Heart left ventricle (tissue), 13 donors: ENCODE data around the gene SIVA1.

ENCODE experiments used
- POLR2A ChIP-seq, 2 donors: fragments of 450-650 bp; IDR thresholded peaks; one replicate each; pipeline ENCODE4 v1.6.1; 2017; ENCODE audit warnings: antibody characterized with exemption in 2 of 2, mild to moderate bottlenecking in 2 of 2, moderate library complexity in 2 of 2
- TF ChIP-seq, protein P1 (sequence below), 12 donors: fragments of 200-600 bp; sonication (generic) in 4 of 12; IDR thresholded peaks; one replicate each; pipeline versions ENCODE4 v1.5.0 to v1.8.0; 2018 to 2022; ENCODE audit warnings: antibody characterized with exemption in 12 of 12, mild to moderate bottlenecking in 5 of 12
- donor health status: ischemic (EF 13 %, LVEDD 7.1; RV severe dilation, severe dysfunction).
- donor health status: DM: no; HTN: yes; CAD: no.
- donor health status: DM: no; HTN: no; CAD: no.
- donor health status: ischemic (EF 25% LVEDD 6.9; RV normal size, moderate dysfunction).
- donor health status: ischemic (EF 25% LVEDD 5.7; RV mildly dilated, moderate dysfunction).
- donor health status: ischemic (EF 35%, LVEDD 5.7; RV mildly dilated, moderate dysfunction).
- donor health status: nonischemic (EF 11% LVEDD 7.7; RV severe dilation, severe dysfunction).
- donor health status: DM: yes; HTN: yes; CAD: no.
- donor health status: PGD.
- donor health status: ischemic (EF 29% LVEDD 5.4; RV normal size, mild dysfunction).
- donor health status: nonischemic (EF 23%, LVEDD 6.1; RV moderate dilation, normal function).

DNA sequence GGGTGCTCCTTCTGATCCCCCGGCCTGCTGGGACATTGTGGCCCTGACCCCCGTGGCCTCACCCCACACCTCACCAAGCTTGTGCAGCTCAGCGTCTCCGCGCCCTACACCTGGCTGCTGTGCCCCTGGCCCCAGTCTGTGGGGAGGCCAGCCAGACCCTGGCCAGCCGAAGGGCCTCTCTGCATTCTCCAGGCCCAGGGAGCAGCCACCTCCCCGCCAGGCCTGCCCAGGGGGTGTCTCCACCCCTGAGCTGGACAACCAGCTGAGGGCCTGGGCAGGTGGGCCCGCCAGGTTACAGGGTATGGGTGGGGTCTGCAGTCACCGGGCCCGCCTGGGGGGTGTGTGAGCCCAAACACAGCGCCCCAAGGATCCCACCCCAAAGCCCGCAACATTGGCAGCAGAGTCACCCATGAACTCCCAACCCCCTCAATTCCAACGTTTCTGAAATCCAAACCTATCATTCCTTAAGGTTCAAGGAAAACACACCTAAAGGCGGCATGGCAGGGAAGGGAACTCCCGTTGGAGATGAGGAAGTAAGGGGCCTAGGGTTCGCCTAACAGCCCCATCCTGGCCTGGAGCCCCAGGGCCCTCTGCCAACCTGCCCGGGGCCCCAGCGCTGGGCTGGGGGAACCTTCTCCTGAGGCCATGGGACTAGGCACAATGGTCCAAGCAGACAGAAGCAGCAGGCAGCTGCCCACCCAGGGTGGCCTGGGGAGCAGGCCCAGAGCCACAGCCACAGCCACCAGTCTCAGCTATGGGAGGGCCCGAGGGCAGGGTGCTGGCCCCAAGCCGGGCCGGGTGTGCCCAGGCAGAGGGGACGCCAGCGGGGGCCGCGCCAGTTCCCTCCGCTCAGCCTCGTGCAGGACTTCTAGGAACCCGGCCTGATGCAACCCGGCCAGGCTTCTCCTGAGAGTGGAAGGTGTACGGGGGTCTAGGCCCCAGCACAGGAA, 34.1 kb downstream of the SIVA1 start:
- TF ChIP-seq, protein P1, sequence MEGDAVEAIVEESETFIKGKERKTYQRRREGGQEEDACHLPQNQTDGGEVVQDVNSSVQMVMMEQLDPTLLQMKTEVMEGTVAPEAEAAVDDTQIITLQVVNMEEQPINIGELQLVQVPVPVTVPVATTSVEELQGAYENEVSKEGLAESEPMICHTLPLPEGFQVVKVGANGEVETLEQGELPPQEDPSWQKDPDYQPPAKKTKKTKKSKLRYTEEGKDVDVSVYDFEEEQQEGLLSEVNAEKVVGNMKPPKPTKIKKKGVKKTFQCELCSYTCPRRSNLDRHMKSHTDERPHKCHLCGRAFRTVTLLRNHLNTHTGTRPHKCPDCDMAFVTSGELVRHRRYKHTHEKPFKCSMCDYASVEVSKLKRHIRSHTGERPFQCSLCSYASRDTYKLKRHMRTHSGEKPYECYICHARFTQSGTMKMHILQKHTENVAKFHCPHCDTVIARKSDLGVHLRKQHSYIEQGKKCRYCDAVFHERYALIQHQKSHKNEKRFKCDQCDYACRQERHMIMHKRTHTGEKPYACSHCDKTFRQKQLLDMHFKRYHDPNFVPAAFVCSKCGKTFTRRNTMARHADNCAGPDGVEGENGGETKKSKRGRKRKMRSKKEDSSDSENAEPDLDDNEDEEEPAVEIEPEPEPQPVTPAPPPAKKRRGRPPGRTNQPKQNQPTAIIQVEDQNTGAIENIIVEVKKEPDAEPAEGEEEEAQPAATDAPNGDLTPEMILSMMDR (IDR thresholded peaks at IDR 0.05): no peak
- no peak for TF ChIP-seq POLR2A (IDR thresholded peaks at IDR 0.05)
